Measurements from ENCODE around the gene GLRA3. TPM values are rescaled to one million over a fixed set of nuclear protein-coding genes. Genes with fewer than 3 reads are reported as not detected.

GLRA3 gene
- total RNA-seq = not detected in 2 replicates
- not detected in 2 replicates for polyA plus RNA-seq
- not detected in 2 replicates for polyA plus RNA-seq (2011; cell fraction: cytosol; rRNA removed)
- polyA plus RNA-seq (2011; cell fraction: nucleus; rRNA removed) = not detected in 2 replicates
- polyA plus RNA-seq (2012) = not detected in 2 replicates
- polyA minus RNA-seq = not detected in 2 replicates
- polyA minus RNA-seq (2011; cell fraction: cytosol; rRNA and poly(A)+ RNA removed) = not detected
- polyA minus RNA-seq (2011; cell fraction: nucleus; rRNA and poly(A)+ RNA removed) = not detected in 2 replicates
- Bru-seq, nascent RNA = not detected
- BruChase-seq, experiment 1, labeled RNA remaining after a 6-hour chase = not detected
- percentile 1 among the genes with signal in this experiment for BruChase-seq, experiment 2, labeled RNA remaining after a 2-hour chase
- long read RNA-seq = 0 reads

DNA sequence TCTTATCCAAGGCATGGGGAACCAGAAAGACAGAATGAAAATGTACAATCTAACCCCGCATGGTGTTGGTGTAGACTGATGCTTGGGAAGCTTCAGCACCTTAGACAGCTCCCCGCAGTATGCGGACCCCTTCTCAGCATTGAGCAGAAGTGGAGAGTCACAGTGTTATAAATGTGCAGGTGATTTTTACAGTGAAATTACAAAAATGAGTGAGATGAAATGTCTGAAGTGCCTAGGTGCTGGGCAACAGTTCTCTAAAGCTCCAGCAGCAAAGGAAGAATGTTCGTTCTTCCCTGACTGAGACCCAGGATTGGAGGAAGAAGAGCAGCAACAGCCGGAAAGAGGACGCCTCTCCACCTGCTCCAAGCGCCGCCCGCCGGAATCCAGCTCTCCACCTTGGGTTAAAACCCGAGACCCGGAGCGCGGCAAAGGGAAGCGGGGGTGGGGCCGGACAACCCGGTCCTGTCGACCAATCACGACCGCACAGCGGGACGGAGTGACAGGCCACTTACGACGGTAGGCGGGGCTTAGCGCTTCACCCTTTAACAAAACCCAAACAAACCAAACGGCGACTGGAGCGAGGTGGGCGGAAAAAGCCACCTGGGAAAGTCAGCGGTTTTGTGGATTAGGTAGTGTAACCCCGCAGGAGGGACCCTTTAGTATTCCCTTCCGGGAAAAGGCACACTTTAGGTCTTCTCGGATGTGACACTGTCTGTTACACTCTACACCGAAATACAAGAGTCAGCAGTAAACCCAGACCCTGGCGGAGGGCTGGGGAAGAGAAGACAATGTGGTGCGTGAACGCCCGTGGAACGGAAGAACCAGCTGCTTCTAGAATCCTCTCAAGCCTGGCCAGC, at the start of gene GLRA3:
TSS of gene GLRA3 (minus strand) at position 403 of the 857 bp plus-strand sequence. CDS start 436 bp downstream, outside the sequence.
- Histone ChIP-seq H2AFZ (ENCODE audit: low read depth, low read length) (no peak within 1 kb of the TSS), H3K9me3 (replicated peaks; ENCODE audit: control insufficient read depth, insufficient read depth, low read length) (peaks cover 5% of the 10 kb centered on the region), H3K27ac (ENCODE audit: insufficient read depth, low read depth, low read length) (no peak within 1 kb of the TSS), H3K9me1 (replicated peaks; ENCODE audit: control insufficient read depth, extremely low read depth, insufficient read depth, low read length) (no peaks in the 10 kb centered on the region), H3K79me2 (ENCODE audit: control insufficient read depth, insufficient read depth, low read length) (no peaks in the 10 kb centered on the region), H3K4me1 (ENCODE audit: control insufficient read depth, extremely low read depth, insufficient read depth, low read length) (no peaks in the 10 kb centered on the region), H3K36me3 (ENCODE audit: control insufficient read depth in 2 of 2, extremely low read depth in 1 of 2, insufficient read depth in 2 of 2, low read length in 2 of 2) (no peaks in the 10 kb centered on the region), H3K4me3 (replicated peaks in 1 of 3; ENCODE audit: insufficient read depth in 1 of 3, low read depth in 1 of 3, low read length in 3 of 3) (no peak within 1 kb of the TSS), H3K9ac (replicated peaks; ENCODE audit: extremely low read depth, insufficient read depth, low read length) (no peak within 1 kb of the TSS), H3K27me3 (ENCODE audit: control insufficient read depth in 2 of 2, insufficient read depth in 2 of 2, low read length in 2 of 2) (no peaks in the 10 kb centered on the region), H4K20me1 (replicated peaks; ENCODE audit: control insufficient read depth, extremely low read depth, insufficient read depth, low read length) (no peaks in the 10 kb centered on the region), H3K4me2 (ENCODE audit: insufficient read depth, low read length) (no peak within 1 kb of the TSS)
- dilution Hi-C loops (cut with MboI; ENCODE audit: extremely low pct_ligation_motif_present, low sequenced_read_pairs) = no loop called here
- TF ChIP-seq MYC (IDR thresholded peaks at IDR 0.05; ENCODE audit: low read depth, low read length) = no peak
- POLR2A ChIA-PET = no interaction called here
- intact Hi-C loops (cut with micrococcal nuclease) = no loop called here
- FAIRE-seq (no peak), DNase-seq (ENCODE audit: low read depth, low spot score) (no peak)
- no TSS peak for BruUV-seq (replicated peaks)
- CTCF ChIA-PET = no interaction called here

GRCh38 chr4:174874898-174875297, 45.9 kb upstream of the GLRA3 start:
- intact Hi-C loops (cut with micrococcal nuclease) (no loop called here), dilution Hi-C loops (cut with MboI; ENCODE audit: extremely low pct_ligation_motif_present, low sequenced_read_pairs) (no loop called here)
- H3K27ac ChIP-seq (ENCODE audit: insufficient read depth, low read depth, low read length) = no peak overlapping the region
- H3K27me3 ChIP-seq (ENCODE audit: control insufficient read depth in 2 of 2, insufficient read depth in 2 of 2, low read length in 2 of 2) = no peaks in the 10 kb centered on the region
- no peaks in the 10 kb centered on the region for H3K36me3 ChIP-seq (ENCODE audit: control insufficient read depth in 2 of 2, extremely low read depth in 1 of 2, insufficient read depth in 2 of 2, low read length in 2 of 2)
- no peak overlapping the region for H3K4me2 ChIP-seq (ENCODE audit: insufficient read depth, low read length)
- no peaks in the 10 kb centered on the region for H4K20me1 ChIP-seq (replicated peaks; ENCODE audit: control insufficient read depth, extremely low read depth, insufficient read depth, low read length)
- POLR2A ChIA-PET = no interaction called here
- CTCF ChIA-PET = no interaction called here
- BruUV-seq (replicated peaks) = no TSS peak
- H3K9me1 ChIP-seq (replicated peaks; ENCODE audit: control insufficient read depth, extremely low read depth, insufficient read depth, low read length) = no peaks in the 10 kb centered on the region
- no peak for TF ChIP-seq MYC (IDR thresholded peaks at IDR 0.05; ENCODE audit: low read depth, low read length)
- no peak overlapping the region for H3K4me3 ChIP-seq (replicated peaks in 1 of 3; ENCODE audit: insufficient read depth in 1 of 3, low read depth in 1 of 3, low read length in 3 of 3)
- H2AFZ ChIP-seq (ENCODE audit: low read depth, low read length) = no peak overlapping the region
- no peaks in the 10 kb centered on the region for H3K4me1 ChIP-seq (ENCODE audit: control insufficient read depth, extremely low read depth, insufficient read depth, low read length)
- H3K9ac ChIP-seq (replicated peaks; ENCODE audit: extremely low read depth, insufficient read depth, low read length) = no peak overlapping the region
- no peaks in the 10 kb centered on the region for H3K79me2 ChIP-seq (ENCODE audit: control insufficient read depth, insufficient read depth, low read length)
- no peaks in the 10 kb centered on the region for H3K9me3 ChIP-seq (replicated peaks; ENCODE audit: control insufficient read depth, insufficient read depth, low read length)
- DNase-seq (ENCODE audit: low read depth, low spot score) = no peak
- no peak for FAIRE-seq
